ENCODE results near the gene DGKH.
"Not testable (repeated sequence)": the region's sequence is repeated elsewhere in the genome, so short reads cannot be mapped to it uniquely, and the experiment has no call there.

Gene DGKH

DNA sequence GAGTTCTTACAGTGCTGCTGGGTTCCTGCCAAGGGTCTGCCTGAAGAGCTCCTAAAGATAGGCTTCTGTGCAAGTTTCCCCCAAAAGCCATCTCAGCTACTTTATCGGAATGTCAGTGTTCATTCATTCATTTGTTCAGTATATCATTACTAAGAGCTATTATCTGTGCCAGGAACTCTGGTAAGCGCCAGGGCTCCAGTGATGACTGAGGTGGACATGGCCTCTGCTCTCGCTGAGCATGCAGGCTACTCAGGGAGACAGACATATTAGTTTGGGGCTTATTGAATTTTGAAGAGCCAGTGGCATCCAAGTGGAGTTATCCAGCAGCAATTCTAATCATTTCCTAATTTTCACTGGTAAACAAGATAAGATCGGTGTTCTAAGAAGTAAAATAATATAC lies 65.8 kb downstream of the DGKH start:
- DNase-seq (ENCODE audit: low spot score) = no peak

- DNase-seq (ENCODE audit: low spot score) = no peak
Observed at GRCh38 chr13:42114912-42115311, 66.5 kb downstream of the DGKH start.

- no peak for DNase-seq (ENCODE audit: low spot score)
Observed at GRCh38 chr13:42116225-42116624, 67.8 kb downstream of the DGKH start.

DNA sequence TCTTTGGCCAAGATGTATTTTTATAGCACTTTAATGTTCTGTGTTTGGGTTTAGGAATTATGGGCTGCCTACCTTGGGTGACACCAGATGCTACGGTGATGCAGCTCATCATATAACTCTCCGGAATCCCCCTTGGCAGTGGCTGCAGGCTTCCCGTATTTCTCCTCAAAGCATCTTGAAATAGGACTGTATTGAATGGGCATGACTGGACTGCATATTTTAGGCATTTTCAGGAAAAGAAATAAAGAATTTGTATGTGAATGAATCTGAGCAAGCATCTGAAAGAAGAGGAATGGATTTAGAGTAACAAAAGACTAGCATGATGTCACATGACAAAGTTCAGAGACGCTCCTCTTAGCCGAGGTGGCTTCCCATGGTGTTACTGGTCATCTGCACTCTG lies 70.6 kb downstream of the DGKH start:
- no peak for DNase-seq (ENCODE audit: low spot score)

DNA sequence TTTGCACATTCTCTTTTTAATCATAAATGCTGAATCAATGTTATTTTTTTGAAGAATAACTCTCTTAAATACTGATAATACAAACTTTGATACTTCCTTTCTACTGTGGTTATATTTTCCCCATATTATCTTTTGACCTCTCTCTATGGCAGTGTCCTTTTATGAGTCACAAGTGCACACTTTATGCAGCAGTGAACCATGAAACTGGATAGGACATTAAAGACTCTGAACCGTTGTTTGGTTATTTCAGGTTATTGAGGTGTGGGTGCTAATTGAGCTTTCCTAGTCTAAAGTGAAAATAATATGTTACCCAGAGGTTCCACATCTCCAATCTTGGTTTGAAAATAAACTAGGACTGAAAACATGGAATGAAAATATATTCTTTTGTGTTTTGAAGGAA lies 71.4 kb downstream of the DGKH start:
- DNase-seq (ENCODE audit: low spot score) = no peak

DNA sequence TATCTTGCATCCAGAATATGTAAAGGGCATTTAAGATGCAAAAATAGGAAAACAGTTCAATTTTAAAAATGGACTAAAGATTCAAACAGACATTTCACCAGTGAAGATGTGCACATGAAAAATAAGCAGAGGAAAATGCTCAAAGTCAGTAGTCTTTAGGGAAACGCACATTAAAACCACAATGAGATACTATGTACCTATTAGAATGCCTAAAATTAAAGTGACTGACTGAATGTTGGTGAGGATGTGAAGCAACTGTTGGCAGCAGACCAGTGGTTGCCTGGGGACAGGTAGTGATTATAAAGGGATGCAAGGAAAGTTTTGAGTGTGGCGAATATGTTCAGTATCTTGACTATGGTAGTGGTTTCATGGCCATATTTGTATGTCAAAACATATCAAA lies 75.2 kb downstream of the DGKH start:
- DNase-seq (ENCODE audit: low spot score) = no peak

DNA sequence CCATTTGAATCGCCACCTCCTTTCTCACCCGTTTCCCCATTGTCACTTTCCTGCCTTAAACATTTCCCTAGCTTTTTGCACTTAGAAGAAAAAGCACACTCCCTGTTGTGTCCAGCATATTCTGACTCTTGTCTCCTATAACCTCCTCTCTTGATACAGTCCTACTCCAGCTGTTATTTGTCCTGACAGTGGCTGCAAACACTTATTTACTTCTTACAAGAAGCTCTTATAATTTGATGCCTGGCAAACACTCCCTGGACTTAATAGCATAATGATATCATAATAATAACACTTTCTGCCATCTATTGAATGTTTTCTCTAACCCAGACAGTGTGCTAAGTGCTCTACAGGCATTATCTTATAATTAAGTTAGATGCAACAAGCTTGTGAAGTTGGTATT lies 76.6 kb downstream of the DGKH start:
- no peak for DNase-seq (ENCODE audit: low spot score)

DNA sequence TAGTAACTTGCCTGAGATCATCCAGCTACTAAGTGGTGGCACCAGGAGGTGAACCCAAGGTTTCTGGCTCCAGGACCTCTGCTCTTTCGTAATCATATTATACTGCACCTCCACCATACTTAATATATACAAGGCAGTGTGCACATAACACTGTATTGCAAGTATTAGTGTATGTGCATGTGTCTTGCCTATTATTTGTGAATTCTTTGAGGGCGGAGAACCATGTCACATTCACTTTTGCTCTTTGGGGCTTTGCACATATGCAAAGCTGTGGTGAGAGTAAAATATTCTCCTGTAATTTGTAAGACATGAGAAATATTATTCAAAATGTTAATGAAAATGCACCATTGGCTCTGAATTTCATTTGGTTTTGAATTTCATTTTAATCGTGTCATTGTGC lies 78.6 kb downstream of the DGKH start:
- DNase-seq (ENCODE audit: low spot score) = no peak

DNA sequence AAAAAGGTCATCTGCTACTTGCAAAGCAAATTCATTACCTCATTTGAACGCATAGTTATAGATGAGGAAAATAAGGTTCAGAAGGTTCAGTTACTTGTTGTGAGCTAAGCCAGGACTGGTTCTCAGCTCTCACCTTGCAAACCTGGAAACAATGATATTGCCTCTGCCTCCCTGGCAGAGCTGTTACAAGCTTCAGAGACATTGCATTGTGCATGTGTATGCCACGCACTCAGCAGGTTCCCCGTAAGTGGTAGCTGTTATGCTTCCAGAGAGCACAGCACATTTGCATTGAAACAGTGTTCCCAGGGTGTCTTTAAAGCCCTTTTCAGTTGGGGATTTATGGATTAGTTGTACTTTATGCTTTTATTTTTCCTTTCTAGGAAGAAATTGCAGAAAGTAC lies 80.6 kb downstream of the DGKH start:
- DNase-seq (ENCODE audit: low spot score) = no peak

- no peak for DNase-seq (ENCODE audit: low spot score)
Observed at GRCh38 chr13:42136518-42136917, 88.1 kb downstream of the DGKH start.

GRCh38 chr13:42137856-42138537 lies 89.5 kb downstream of the DGKH start:
- DNase-seq (ENCODE audit: low spot score) = no peak

DNA sequence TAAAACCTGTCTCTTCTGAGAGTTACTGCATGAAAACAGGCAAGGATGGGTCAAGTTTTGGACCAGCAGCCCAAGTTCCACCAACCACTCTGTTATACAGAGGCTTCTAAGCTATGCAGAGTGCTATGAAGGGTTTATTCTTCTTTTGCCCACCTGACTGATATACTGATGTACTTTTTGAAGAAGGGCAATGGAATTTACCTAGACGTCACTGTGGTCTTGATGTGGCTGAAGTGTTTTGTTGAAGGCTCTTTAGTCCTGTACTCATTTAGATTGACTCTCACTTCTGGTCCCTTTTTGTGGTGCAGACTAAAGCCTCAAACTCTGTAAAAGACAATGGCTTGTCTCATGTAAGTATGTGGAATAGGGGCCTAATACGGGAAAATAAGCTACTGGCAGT lies 92.0 kb downstream of the DGKH start:
- DNase-seq (ENCODE audit: low spot score) = no peak

- DNase-seq (ENCODE audit: low spot score) = not testable (repeated sequence)
Observed at GRCh38 chr13:42141052-42141451, 92.6 kb downstream of the DGKH start.

DNA sequence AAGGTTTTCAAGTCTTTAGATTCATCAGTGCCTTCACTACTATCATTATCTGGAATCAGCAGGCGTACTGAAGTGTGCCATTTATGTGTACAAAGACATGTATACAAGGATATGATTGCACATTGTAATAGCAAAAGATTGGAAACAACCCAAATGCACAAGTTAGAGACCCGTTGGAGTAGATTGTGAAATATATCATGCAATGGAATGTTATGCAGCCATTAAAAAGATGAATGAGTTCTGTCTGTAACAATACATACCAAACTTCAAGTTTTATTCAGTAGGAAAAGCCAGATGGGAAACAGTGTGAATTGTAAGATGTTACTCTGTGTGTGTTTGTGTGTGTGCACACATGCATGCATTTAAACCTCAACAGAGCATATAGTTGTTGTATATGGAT lies 97.9 kb downstream of the DGKH start:
- no peak for DNase-seq (ENCODE audit: low spot score)

GRCh38 chr13:42148538-42148937 lies 100.1 kb downstream of the DGKH start:
- no peak for DNase-seq (ENCODE audit: low spot score)

DNA sequence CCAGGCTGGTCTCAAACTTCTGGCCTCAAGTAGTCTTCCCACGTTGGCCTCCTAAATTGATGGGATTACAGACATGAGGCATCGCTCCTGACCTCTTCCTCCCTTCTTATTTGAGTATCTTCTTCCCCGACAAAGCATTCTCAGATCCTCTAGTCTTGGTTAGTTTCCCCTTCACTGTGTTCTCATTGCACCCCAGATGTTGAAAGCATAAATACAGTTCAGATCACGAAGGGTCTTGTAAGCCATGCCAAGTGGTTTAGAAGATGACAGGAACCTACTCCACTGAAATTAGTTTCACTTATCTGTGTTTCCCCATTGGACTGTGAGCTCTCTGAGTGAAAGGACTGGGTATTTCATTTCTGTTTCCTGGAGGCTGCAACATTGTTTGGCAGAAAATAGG lies 100.7 kb downstream of the DGKH start:
- DNase-seq (ENCODE audit: low spot score) = no peak

DNA sequence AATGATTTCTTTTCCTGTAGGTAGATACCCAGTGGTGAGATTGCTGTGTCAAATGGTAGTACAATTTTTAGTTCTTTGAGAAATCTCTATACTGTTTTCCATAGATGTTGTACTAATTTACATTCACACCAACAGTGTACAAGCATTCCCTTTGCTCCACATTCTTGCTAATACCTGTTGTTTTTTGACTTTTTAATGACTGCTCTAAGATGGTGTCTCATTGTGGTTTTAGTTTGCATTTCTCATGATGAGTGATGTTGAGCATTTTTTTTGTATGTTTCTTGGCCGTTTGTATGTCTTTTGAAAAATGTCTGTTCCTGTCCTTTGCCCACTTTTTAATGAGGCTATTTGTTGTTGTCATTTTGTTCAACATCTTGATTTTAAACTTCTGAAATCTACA lies 103.3 kb downstream of the DGKH start:
- no peak for DNase-seq (ENCODE audit: low spot score)

- no peak for DNase-seq (ENCODE audit: low spot score)
Observed at GRCh38 chr13:42152495-42152894, 104.0 kb downstream of the DGKH start.

GRCh38 chr13:42153199-42154113 lies 105.0 kb downstream of the DGKH start:
- DNase-seq (ENCODE audit: low spot score) = no peak

GRCh38 chr13:42155251-42155650 lies 106.8 kb downstream of the DGKH start:
- no peak for DNase-seq (ENCODE audit: low spot score)

DNA sequence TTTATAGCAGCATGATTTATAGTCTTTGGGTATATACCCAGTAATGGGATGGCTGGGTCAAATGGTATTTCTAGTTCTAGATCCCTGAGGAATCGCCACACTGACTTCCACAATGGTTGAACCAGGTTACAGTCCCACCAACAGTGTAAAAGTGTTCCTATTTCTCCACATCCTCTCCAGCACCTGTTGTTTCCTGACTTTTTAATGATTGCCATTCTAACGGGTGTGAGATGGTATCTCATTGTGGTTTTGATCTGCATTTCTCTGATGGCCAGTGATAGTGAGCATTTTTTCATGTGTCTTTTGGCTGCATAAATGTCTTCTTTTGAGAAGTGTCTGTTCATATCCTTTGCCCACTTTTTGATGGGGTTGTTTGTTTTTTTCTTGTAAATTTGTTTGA lies 114.9 kb downstream of the DGKH start:
- not testable (repeated sequence) for DNase-seq (ENCODE audit: low spot score)

- not testable (repeated sequence) for DNase-seq (ENCODE audit: low spot score)
Observed at GRCh38 chr13:42163910-42164309, 115.5 kb downstream of the DGKH start.

- DNase-seq (ENCODE audit: low spot score) = no peak
Observed at GRCh38 chr13:42164557-42165125, 116.2 kb downstream of the DGKH start.
